ENCODE data around the gene GABRB3. TPM values are rescaled to one million over a fixed set of nuclear protein-coding genes. Genes with fewer than 3 reads are reported as not detected.

Gene GABRB3
- total and polyA plus RNA-seq, 2 donors (not counting 1 experiment from before 2014, with no cell fraction given): 0.07 TPM; not detected in 1

- no peaks in the 10 kb centered on the region for H3K27me3 Mint-ChIP-seq
- intact Hi-C loops (cut with micrococcal nuclease): no loop called here
- ChIA-PET CTCF (no interaction called here), POLR2A (no interaction called here)
- Histone ChIP-seq H3K4me2 (replicated peaks; ENCODE audit: low read depth, low read length, poor library complexity, severe bottlenecking) (no peak overlapping the region), H3K9ac (ENCODE audit: low read length) (no peak overlapping the region), H3K4me3 (ENCODE audit: control extremely low read depth in 1 of 5, extremely low read depth in 1 of 5, insufficient read depth in 1 of 5, low read depth in 2 of 5, low read length in 4 of 5) (no peak overlapping the region), H2AFZ (ENCODE audit: insufficient read depth, low read depth, low read length, poor library complexity, severe bottlenecking) (no peak overlapping the region), H3K36me3 (replicated peaks in 1 of 2; ENCODE audit: control extremely low read depth in 1 of 2, control insufficient read depth in 1 of 2, extremely low read depth in 1 of 2, insufficient read depth in 2 of 2, low read length in 1 of 2) (no peaks in the 10 kb centered on the region), H3K79me2 (ENCODE audit: control insufficient read depth, insufficient read depth, low read length) (no peaks in the 10 kb centered on the region), H4K20me1 (ENCODE audit: control insufficient read depth, insufficient read depth, low read length, poor library complexity, severe bottlenecking) (no peaks in the 10 kb centered on the region), H3K27me3 (replicated peaks in 1 of 4; ENCODE audit: control extremely low read depth in 1 of 4, control insufficient read depth in 3 of 4, insufficient read depth in 4 of 4, low read length in 3 of 4) (no peaks in the 10 kb centered on the region), H3K4me1 (ENCODE audit: control insufficient read depth in 2 of 2, insufficient read depth in 2 of 2, low read length in 2 of 2) (no peaks in the 10 kb centered on the region), H3K27ac (ENCODE audit: low read length in 2 of 2) (no peak overlapping the region), H3K9me3 (ENCODE audit: control extremely low read depth in 1 of 3, control insufficient read depth in 2 of 3, insufficient read depth in 1 of 3, low read length in 2 of 3) (peaks cover 0 to 9% (median 0%) of the 10 kb centered on the region in 3 donors)
- WGBS (ENCODE audit: insufficient coverage): 52% methylated on average over 2 of the region's 4 CpGs
- ATAC-seq (ENCODE audit: low read depth) (no peak), DNase-seq (no peak)
- peaks cover 6% of the 10 kb centered on the region for H3K9me3 Mint-ChIP-seq (ENCODE audit: insufficient read depth)
- no peak overlapping the region for H3K27ac Mint-ChIP-seq
- no peaks in the 10 kb centered on the region for H3K4me1 Mint-ChIP-seq
- TF ChIP-seq CTCF (IDR thresholded peaks at IDR 0.05) (no peak), EZH2 (IDR thresholded peaks at IDR 0.05; ENCODE audit: borderline replicate concordance, insufficient read depth, low read depth, low read length, poor library complexity, severe bottlenecking) (no peak)
- no peak overlapping the region for H3K4me3 Mint-ChIP-seq
Observed at GRCh38 chr15:26580943-26581342, 191.9 kb downstream of the GABRB3 start.

DNA sequence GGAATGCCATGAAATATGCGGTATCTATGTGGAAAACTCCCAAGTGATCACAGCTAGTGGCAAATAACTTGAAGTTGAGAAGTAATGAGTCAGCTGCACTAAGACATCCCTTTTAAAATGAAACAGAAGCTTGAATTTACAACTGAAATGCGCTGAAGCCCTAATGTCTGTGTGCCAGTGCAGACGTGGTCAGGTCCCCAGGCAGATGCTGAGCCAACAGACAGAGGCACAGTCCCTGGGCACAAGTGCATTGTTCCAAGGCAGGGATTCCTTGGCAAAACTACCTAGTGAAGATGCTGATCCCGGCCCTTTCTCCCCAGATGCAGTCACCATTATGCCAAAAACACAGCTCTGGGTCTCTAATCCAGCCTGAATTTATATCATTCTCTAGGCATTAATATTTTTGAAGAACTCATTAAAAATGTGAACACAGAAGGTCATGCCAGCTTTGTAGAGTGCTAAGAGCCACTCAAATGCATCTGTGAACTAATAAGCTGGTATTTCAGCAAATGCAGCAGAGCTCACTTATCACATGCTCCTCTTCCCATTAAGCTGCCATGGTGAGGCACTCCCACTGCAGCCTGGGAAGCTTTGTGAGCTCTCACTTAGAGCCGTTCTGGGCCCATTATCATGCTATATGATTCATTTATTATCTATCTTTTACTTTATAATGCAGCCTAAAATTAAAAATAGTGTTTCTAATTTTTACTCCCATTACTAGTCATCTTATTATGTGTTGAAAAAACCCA is 200.1 kb downstream of the GABRB3 start:
- no peak for DNase-seq
- Mint-ChIP-seq H3K9me3 (ENCODE audit: insufficient read depth) (peaks cover 2% of the 10 kb centered on the region), H3K4me1 (no peaks in the 10 kb centered on the region), H3K27me3 (no peaks in the 10 kb centered on the region), H3K4me3 (no peak overlapping the region), H3K27ac (no peak overlapping the region)
- Histone ChIP-seq H3K4me2 (replicated peaks; ENCODE audit: low read depth, low read length, poor library complexity, severe bottlenecking) (no peak overlapping the region), H3K9ac (ENCODE audit: low read length) (no peak overlapping the region), H3K36me3 (replicated peaks in 1 of 2; ENCODE audit: control extremely low read depth in 1 of 2, control insufficient read depth in 1 of 2, extremely low read depth in 1 of 2, insufficient read depth in 2 of 2, low read length in 1 of 2) (no peaks in the 10 kb centered on the region), H3K4me3 (ENCODE audit: control extremely low read depth in 1 of 5, extremely low read depth in 1 of 5, insufficient read depth in 1 of 5, low read depth in 2 of 5, low read length in 4 of 5) (no peak overlapping the region), H3K4me1 (ENCODE audit: control insufficient read depth in 2 of 2, insufficient read depth in 2 of 2, low read length in 2 of 2) (no peaks in the 10 kb centered on the region), H4K20me1 (ENCODE audit: control insufficient read depth, insufficient read depth, low read length, poor library complexity, severe bottlenecking) (no peaks in the 10 kb centered on the region), H3K79me2 (ENCODE audit: control insufficient read depth, insufficient read depth, low read length) (no peaks in the 10 kb centered on the region), H3K27ac (ENCODE audit: low read length in 2 of 2) (no peak overlapping the region), H3K9me3 (ENCODE audit: control extremely low read depth in 1 of 3, control insufficient read depth in 2 of 3, insufficient read depth in 1 of 3, low read length in 2 of 3) (peaks cover 0 to 9% (median 0%) of the 10 kb centered on the region in 3 donors), H3K27me3 (replicated peaks in 1 of 4; ENCODE audit: control extremely low read depth in 1 of 4, control insufficient read depth in 3 of 4, insufficient read depth in 4 of 4, low read length in 3 of 4) (no peaks in the 10 kb centered on the region), H2AFZ (ENCODE audit: insufficient read depth, low read depth, low read length, poor library complexity, severe bottlenecking) (no peak overlapping the region)
- WGBS (ENCODE audit: insufficient coverage): 78% methylated on average over 3 of the region's 5 CpGs
- ChIA-PET POLR2A (no interaction called here), CTCF (no interaction called here)
- TF ChIP-seq EZH2 (IDR thresholded peaks at IDR 0.05; ENCODE audit: borderline replicate concordance, insufficient read depth, low read depth, low read length, poor library complexity, severe bottlenecking) (no peak), CTCF (IDR thresholded peaks at IDR 0.05) (no peak)
- intact Hi-C loops (cut with micrococcal nuclease): no loop called here
- no peak for ATAC-seq (ENCODE audit: low read depth)

Measured in B cell (primary cell).